Measurements from ENCODE around the gene SREBF1. TPM values are rescaled to one million over a fixed set of nuclear protein-coding genes. Genes with fewer than 3 reads are reported as not detected.

Gene SREBF1
- total and polyA plus RNA-seq, 2 experiments from 2014 or later = 19.2 to 36.2 TPM

- H3K27me3 ChIP-seq (replicated peaks; ENCODE audit: insufficient read depth) = no peaks in the 10 kb centered on the region
- H3K4me2 ChIP-seq (ENCODE audit: unreplicated experiment) = peak overlapping the region; percentile 86
- DNase-seq = no peak
- no peaks in the 10 kb centered on the region for H3K9me3 ChIP-seq (ENCODE audit: low read depth)
- H4K20me1 ChIP-seq (ENCODE audit: insufficient read depth) = no peaks in the 10 kb centered on the region
- in situ Hi-C loops (cut with MboI) = no loop called here
- 49 to 64% methylated on average over 4 of the region's 4 CpGs for WGBS, 2 experiments (ENCODE audit: low coverage in 1 of 2, low lambda C conversion rate in 2 of 2, missing lambda C conversion rate in 2 of 2)
- H3K79me2 ChIP-seq (ENCODE audit: insufficient read depth) = peaks cover 58% of the 10 kb centered on the region
- no peak overlapping the region for H2AFZ ChIP-seq
- H3K36me3 ChIP-seq (ENCODE audit: low read depth) = no peaks in the 10 kb centered on the region
- H3K9me2 ChIP-seq (ENCODE audit: insufficient read depth) = no peaks in the 10 kb centered on the region
- peaks cover 31% of the 10 kb centered on the region for H3K4me1 ChIP-seq (ENCODE audit: insufficient read depth)
- peak overlapping the region; percentile 93; the same call in 1 of the 2 replicates for H3K9ac ChIP-seq
- H3K4me3 ChIP-seq = peak overlapping the region; percentile 79; the same call in 1 of the 2 replicates
- no peak for TF ChIP-seq EZH2 (IDR thresholded peaks at IDR 0.05; ENCODE audit: insufficient read depth, poor library complexity, severe bottlenecking)
- no peak for TF ChIP-seq EZH2phosphoT487 (IDR thresholded peaks at IDR 0.05; ENCODE audit: insufficient read depth, low read depth)
- H3K27ac ChIP-seq = peak overlapping the region; percentile 95
- peaks cover 28% of the 10 kb centered on the region for H3F3A ChIP-seq (ENCODE audit: insufficient read depth)
Measured at GRCh38 chr17:17834974-17835373, 1.8 kb downstream of the SREBF1 start.

GRCh38 chr17:17833658-17834357, 3.0 kb downstream of the SREBF1 start:
- in situ Hi-C loops (cut with MboI) = no loop called here
- TF ChIP-seq EZH2 (IDR thresholded peaks at IDR 0.05; ENCODE audit: insufficient read depth, poor library complexity, severe bottlenecking) (no peak), EZH2phosphoT487 (IDR thresholded peaks at IDR 0.05; ENCODE audit: insufficient read depth, low read depth) (no peak)
- Histone ChIP-seq H4K20me1 (ENCODE audit: insufficient read depth) (no peaks in the 10 kb centered on the region), H3K4me2 (ENCODE audit: unreplicated experiment) (no peak overlapping the region), H3K9me3 (ENCODE audit: low read depth) (no peaks in the 10 kb centered on the region), H3K27ac (peak overlapping the region; percentile 95; the same call in 1 of the 2 replicates), H2AFZ (no peak overlapping the region), H3F3A (ENCODE audit: insufficient read depth) (peaks cover 17% of the 10 kb centered on the region), H3K36me3 (ENCODE audit: low read depth) (no peaks in the 10 kb centered on the region), H3K4me3 (no peak overlapping the region), H3K79me2 (ENCODE audit: insufficient read depth) (peaks cover 66% of the 10 kb centered on the region), H3K4me1 (ENCODE audit: insufficient read depth) (peaks cover 22% of the 10 kb centered on the region), H3K9ac (no peak overlapping the region), H3K27me3 (replicated peaks; ENCODE audit: insufficient read depth) (no peaks in the 10 kb centered on the region), H3K9me2 (ENCODE audit: insufficient read depth) (no peaks in the 10 kb centered on the region)
- no peak for DNase-seq
- WGBS, 2 experiments (ENCODE audit: low coverage in 1 of 2, low lambda C conversion rate in 2 of 2, missing lambda C conversion rate in 2 of 2) = 86 to 92% methylated on average over 8 of the region's 8 CpGs

- H3K9me2 ChIP-seq (ENCODE audit: insufficient read depth) = no peaks in the 10 kb centered on the region
- H3K27ac ChIP-seq = no peak overlapping the region
- peaks cover 4% of the 10 kb centered on the region; the same call in 1 of the 2 replicates for H3K4me1 ChIP-seq (ENCODE audit: insufficient read depth)
- no peaks in the 10 kb centered on the region for H3K36me3 ChIP-seq (ENCODE audit: low read depth)
- 93 to 100% methylated on average over 2 of the region's 2 CpGs for WGBS, 2 experiments (ENCODE audit: low coverage in 1 of 2, low lambda C conversion rate in 2 of 2, missing lambda C conversion rate in 2 of 2)
- in situ Hi-C loops (cut with MboI) = no loop called here
- no peak overlapping the region for H3K4me3 ChIP-seq
- no peak for DNase-seq
- H3K79me2 ChIP-seq (ENCODE audit: insufficient read depth) = peaks cover 72% of the 10 kb centered on the region
- H2AFZ ChIP-seq = no peak overlapping the region
- no peaks in the 10 kb centered on the region for H3K27me3 ChIP-seq (replicated peaks; ENCODE audit: insufficient read depth)
- H3K9me3 ChIP-seq (ENCODE audit: low read depth) = no peaks in the 10 kb centered on the region
- no peak overlapping the region for H3K9ac ChIP-seq
- H3K4me2 ChIP-seq (ENCODE audit: unreplicated experiment) = no peak overlapping the region
- TF ChIP-seq EZH2phosphoT487 (IDR thresholded peaks at IDR 0.05; ENCODE audit: insufficient read depth, low read depth) (no peak), EZH2 (IDR thresholded peaks at IDR 0.05; ENCODE audit: insufficient read depth, poor library complexity, severe bottlenecking) (no peak)
- peaks cover 5% of the 10 kb centered on the region; the same call in 1 of the 2 replicates for H3F3A ChIP-seq (ENCODE audit: insufficient read depth)
- no peaks in the 10 kb centered on the region for H4K20me1 ChIP-seq (ENCODE audit: insufficient read depth)
Measured at GRCh38 chr17:17832032-17832363, 4.8 kb downstream of the SREBF1 start.

GRCh38 chr17:17831208-17832031, 5.4 kb downstream of the SREBF1 start:
- Histone ChIP-seq H3K9me2 (ENCODE audit: insufficient read depth) (no peaks in the 10 kb centered on the region), H3K27me3 (replicated peaks; ENCODE audit: insufficient read depth) (no peaks in the 10 kb centered on the region), H3K4me2 (ENCODE audit: unreplicated experiment) (no peak overlapping the region), H2AFZ (no peak overlapping the region), H3K9ac (no peak overlapping the region), H3K4me3 (no peak overlapping the region), H3K79me2 (ENCODE audit: insufficient read depth) (peaks cover 72% of the 10 kb centered on the region), H3K36me3 (ENCODE audit: low read depth) (no peaks in the 10 kb centered on the region), H3K4me1 (ENCODE audit: insufficient read depth) (0 out of 2 replicates have a peak, but pooled peaks cover 3% of the 10 kb centered on the region), H3F3A (ENCODE audit: insufficient read depth) (peaks cover 5% of the 10 kb centered on the region; the same call in 1 of the 2 replicates), H3K9me3 (ENCODE audit: low read depth) (no peaks in the 10 kb centered on the region), H3K27ac (no peak overlapping the region), H4K20me1 (ENCODE audit: insufficient read depth) (no peaks in the 10 kb centered on the region)
- 57% methylated on average over 10 to 12 of the region's 12 CpGs for WGBS, 2 experiments (ENCODE audit: low coverage in 1 of 2, low lambda C conversion rate in 2 of 2, missing lambda C conversion rate in 2 of 2)
- DNase-seq = peak; percentile 47
- TF ChIP-seq EZH2phosphoT487 (IDR thresholded peaks at IDR 0.05; ENCODE audit: insufficient read depth, low read depth) = no peak
- TF ChIP-seq EZH2 (IDR thresholded peaks at IDR 0.05; ENCODE audit: insufficient read depth, poor library complexity, severe bottlenecking) = no peak
- in situ Hi-C loops (cut with MboI) = no loop called here

Data from GM23248 (cell line).